Measurements from ENCODE around the gene MAB21L4.

The MAB21L4 gene

GRCh38 chr2:240892925-240893324, 3.0 kb downstream of the MAB21L4 start:
- DNase-seq = no peak

DNA sequence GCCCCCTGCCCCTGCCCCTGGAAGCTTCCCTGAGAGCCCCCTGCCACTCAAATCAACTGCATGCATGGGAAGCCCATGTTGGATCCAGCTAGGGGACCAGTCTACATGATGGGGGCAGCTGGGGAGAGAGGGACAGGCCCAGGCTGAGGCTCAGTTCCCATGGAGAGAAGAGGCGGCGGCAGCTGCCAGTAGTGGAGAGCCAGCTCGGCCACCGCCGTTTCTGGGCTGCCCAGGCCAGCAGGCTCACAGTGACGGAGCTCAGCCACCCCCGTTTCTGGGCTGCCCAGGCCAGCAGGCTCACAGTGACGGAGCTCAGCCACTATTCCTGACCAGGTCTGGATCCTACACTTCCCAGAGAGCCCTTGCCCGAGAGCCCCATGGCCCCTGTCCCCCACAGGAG, 3.6 kb downstream of the MAB21L4 start:
- no peak for DNase-seq

DNA sequence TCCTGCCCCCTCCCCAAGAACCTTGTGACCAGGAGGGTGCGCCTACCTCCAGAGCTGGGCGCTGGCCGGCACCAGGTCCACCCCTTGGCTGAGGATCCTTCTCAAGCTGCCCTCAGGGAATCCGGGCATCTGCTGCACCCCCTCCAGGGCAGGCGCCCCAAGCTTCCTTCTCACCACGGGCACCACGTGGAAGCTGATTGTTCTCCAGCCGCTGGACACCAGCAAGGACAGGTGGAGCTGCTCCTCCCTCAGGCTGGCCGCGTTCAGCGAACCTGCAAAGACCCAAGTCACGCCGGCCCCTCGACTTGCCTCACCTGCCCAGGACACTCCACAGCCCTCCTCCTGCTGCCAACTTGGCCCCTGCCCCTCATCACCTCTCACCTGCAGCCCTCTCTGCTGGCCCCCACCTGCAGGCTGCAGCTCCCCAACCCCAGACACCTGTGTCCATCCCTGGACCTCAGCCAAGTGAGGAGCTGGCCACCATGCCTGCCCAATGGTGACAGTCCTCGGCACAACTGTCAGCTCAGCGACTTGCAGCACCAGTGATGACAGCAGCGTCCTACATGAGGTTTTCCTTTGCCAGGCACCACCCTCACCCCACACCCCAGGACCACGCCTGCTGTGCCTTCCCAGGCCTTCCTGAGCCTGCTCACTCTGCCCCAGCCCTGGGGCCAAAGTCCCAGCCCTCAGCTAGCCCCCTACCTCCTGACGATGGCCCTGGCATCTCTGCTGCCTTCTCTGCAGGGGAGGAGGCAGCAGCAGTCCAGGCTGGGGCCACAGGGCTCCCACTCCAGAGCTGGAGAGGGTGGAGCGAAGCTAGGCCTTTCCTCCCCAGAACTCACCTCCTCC, 4.2 kb downstream of the MAB21L4 start:
- DNase-seq = no peak

DNA sequence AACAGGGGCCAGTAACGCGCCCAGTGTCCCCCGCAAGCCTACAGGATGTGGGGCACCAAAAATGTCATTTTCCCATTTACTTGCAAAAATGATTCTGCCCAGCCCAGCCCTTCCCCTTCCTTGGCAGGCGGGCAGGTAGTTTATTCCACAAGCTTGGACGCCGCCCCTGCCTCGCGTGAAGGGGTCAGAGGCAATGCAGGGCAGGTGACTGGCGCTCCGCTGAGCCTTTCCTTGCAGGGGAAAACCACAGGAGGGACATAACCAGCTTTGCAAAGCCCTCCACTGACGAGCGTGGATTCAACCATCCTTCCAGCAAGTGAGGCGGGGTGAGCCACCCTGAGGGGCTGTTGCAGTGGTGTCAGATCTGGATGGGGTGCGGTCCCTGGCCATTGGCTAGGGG, 5.3 kb downstream of the MAB21L4 start:
- DNase-seq = no peak

- DNase-seq = no peak
Observed at GRCh38 chr2:240889601-240890560, 6.1 kb downstream of the MAB21L4 start.

GRCh38 chr2:240888890-240889573, 6.9 kb downstream of the MAB21L4 start:
- DNase-seq = no peak

DNA sequence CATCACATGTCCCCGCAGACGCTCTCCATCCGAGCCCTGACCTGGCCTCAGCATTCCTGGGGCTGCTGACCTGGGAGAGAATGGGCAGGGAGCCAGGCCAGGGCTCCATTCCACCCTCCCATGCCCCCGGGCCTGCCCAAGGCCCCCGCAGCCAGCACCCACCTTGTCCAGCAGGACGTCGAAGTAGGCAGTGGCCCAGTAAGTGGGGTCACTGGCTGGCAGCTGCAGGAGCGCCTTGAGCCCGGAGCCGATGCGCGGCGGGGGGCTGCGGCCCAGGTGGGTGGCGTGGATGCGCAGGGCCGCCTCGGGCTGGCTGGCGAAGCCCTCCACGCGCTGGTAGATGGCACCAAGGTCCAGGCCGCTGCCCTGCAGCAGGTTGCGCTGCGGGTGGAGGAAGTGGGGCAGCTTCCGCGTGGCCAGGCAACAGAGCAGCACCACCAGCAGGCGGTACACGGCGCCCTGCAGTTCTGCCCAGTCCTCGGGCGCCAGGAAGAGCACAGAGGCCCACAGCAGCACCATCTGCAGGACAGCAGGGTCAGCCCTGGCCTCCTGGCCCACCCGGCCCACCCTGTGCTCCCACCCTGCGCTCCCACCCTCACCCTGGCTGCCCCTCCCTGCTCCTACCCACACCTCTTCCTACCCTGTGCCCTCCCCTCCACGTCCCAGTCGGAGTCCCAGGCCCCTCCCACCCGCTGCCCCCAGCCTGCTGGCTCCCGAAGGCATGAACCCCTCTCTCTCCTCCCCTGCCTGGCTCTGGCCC, 7.6 kb downstream of the MAB21L4 start:
- no peak for DNase-seq

DNA sequence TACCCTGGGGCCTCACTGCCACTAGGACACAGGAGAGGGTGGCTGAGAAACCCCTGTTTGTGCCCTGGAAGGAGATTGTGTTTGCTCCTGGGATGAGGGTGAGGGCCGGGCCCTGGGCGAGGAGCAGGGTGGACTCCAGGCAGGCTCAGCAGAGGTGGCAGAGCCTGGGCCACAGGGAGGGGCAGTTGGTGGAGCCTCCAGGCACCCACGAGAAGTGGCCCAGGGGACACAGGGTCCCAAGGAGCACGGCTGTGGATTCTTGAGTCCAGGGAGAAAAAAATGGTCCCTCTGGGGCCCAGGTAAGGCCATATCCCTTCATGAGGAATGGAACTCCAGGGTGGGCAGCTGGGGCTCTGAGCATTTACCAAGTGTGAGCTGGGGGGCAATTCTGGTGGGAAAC, 8.3 kb downstream of the MAB21L4 start:
- no peak for DNase-seq

- no peak for DNase-seq
Observed at GRCh38 chr2:240886678-240887609, 9.0 kb downstream of the MAB21L4 start.

DNA sequence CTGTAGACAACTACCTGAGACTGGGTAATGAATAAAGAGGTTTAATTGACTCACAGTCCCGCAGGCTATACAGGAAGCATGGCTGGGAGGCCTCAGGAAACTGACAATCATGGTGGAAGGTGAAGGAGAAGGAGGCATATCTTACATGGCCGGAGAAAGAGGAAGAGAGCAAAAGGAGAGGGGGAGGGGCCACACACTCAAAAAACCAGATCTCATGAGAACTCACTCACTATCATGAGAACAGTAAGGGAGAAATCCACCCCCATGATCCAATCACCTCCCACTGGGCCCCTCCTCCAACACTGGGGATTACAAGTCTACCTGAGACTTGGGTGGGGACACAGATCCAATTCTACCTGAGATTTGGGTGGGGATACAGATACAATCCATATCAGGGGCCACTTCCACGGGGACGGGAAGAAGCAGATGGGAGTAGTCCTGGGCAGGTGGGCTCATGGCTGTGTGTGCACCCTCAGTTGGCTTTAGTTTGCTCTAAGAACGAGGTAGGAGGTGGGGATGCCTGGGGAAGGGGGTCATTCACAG, 9.9 kb downstream of the MAB21L4 start:
- no peak for DNase-seq

DNA sequence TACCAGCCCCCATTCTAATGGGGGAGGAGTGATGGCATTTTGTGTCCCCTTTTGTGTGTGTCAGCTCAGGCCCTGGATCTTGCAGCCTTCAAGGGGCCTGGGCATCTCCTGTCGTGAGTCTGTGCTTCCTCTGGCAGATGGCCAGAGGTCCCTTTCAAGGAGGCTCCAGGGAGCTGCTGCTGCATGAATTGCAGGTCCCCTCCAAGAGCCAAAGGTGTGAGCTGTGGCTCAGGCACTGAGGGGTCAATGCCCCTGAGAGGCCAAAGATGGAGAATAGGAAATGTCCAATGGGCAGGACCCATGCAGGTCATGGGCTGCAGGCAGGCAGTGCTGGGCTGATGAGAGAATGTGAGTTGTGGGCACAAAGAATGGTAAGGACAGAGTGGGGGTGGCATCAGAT, 10.4 kb downstream of the MAB21L4 start:
- DNase-seq = no peak

GRCh38 chr2:240884745-240885144, 11.2 kb downstream of the MAB21L4 start:
- no peak for DNase-seq

- no peak for DNase-seq
Observed at GRCh38 chr2:240884221-240884620, 11.7 kb downstream of the MAB21L4 start.

- no peak for DNase-seq
Observed at GRCh38 chr2:240881913-240882312, 14.0 kb downstream of the MAB21L4 start.

DNA sequence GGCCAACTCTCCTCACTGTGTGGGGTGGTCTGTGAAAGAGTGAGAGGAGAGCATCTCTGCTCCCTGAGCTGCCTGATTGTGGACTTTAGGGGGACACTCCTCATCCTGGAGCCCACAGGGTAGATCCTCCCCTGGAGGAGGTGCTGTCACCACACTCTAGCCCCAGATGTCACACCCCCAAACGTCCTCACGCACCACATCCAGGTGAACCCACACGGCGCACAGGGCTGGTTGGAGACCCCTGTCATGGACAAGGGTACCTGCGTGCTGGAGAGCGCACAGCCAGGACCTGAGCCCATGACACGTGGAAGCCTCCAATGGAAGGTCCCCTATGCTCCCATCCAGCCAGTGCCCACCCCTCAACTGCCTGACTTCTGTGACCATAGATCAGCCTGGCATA, 16.9 kb downstream of the MAB21L4 start:
- no peak for DNase-seq

DNA sequence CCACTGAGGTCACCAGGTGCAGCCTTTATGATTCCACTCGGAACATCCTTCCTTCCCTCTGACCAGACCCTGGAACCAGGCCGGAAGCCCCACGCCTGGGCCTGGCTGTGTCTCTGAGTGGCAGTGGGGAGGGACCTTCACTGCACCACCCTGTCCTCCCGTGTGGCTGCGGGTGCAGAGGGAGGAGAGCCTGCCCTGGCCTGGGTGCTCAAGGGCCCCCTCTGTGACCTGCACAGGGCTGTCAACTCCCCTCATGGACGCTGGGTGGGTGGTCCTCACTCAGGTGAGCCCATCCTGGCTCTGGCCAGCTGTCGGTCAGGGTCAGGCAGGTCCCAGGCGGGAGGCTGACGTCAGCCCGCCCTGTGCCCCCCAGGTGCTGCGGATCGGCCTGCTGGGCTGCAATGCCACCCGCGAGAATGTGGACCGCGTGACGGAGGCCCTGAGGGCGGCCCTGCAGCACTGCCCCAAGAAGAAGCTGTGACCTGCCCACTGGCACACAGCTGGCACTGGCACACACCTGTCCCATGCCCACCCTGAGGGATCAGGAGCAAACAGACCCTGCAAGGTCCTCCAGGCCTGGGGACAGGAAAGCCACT, 17.5 kb downstream of the MAB21L4 start:
- no peak for DNase-seq

DNA sequence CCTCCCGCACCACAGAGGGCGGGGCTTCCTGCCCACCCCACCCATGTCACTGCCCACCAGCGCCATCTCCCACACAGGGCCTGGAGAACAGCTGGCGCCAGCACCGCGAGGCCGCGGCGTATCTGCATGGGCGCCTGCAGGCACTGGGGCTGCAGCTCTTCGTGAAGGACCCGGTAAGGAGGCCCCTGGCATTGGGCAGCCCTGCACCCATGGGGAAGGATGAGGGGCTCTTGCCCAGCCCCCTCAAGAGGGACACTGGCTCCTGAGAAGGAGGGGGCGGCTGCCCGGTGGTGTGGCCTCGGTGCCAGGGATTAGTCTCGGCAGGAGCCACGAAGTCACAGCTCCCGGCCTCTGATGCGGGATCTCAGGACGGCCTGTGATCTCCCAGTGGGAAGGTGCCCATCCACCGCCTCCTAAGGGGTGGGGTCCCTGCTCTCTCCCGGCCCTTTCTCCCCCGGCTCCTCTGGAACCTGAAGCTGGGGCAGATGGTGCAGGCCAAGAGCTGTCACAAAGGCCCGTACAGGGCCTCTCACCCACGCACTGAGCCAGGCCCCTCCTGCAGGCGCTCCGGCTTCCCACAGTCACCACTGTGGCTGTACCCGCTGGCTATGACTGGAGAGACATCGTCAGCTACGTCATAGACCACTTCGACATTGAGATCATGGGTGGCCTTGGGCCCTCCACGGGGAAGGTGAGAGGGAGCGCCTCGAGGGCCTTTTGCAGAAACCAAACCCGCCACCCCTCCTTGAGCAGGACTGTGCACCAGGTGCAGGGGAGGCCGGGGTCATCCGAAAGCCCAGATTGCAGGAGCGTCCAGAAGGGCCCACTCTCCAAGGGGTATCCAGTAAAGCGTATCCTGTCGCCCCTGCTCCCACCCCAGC, 18.3 kb downstream of the MAB21L4 start:
- no peak for DNase-seq

DNA sequence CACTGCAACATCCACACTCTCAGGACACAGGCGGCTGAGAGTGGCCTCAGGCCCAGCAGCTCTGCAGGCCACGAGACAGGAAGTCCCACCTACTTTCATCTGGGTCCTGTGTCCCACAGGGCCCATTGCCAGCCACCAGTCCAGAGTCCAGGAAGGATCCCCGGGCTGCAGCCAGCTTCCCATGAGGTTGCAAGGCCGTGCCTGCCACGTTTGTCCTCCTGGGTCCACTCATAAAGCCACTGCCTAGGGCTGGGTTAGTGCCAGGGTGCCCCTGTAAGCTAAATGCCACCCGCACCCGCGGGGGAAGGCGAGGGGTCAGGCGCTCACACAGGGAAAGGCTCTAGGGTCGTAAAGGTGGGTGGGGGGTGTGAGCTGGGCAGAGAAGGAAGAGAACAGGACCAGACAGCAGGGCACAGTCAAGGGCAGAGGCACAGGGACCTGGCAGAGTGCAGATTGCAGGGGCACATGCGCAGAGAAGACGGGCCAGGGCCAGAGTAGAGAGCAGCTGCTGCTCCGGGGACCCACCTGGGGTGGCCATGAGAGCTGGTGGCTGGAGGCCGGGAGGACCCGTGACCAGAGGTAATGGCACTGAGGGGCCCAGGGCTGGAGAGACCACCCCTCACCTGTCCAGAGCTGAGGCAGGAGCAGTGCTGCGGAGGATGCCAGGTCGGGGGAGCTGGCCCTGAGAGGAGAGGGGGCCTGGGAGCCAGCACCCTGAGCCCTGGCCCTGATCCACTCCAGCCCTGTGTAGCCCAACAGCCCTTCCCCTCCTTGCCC, 19.3 kb downstream of the MAB21L4 start:
- DNase-seq = no peak

- no peak for DNase-seq
Observed at GRCh38 chr2:240876035-240876474, 19.9 kb downstream of the MAB21L4 start.
